Parathyroid adenoma (tissue), 2 donors: Measurements from ENCODE around the gene USP3.
"Not testable (repeated sequence)": the region's sequence is repeated elsewhere in the genome, so short reads cannot be mapped to it uniquely, and the experiment has no call there.

Source experiments
- H2AFZ ChIP-seq: fragments of 300-600 bp; sonication (generic); one replicate; pipeline ENCODE4 v1.7.0; 2017; ENCODE audit warnings: antibody characterized with exemption, mild to moderate bottlenecking
- H3K27ac ChIP-seq: fragments of 300-600 bp; sonication (generic); one replicate; pipeline ENCODE4 v1.7.0; 2017
- H3K27me3 ChIP-seq: fragments of 300-600 bp; sonication (generic); one replicate; pipeline ENCODE4 v1.7.0; 2017; ENCODE audit warnings: low read length; ENCODE audit not compliant: control insufficient read depth, insufficient read depth
- H3K36me3 ChIP-seq: fragments of 300-600 bp; sonication (generic); one replicate; pipeline ENCODE4 v1.7.0; 2017; ENCODE audit warnings: low read length; ENCODE audit not compliant: control insufficient read depth, insufficient read depth
- H3K4me1 ChIP-seq: fragments of 300-600 bp; sonication (generic); one replicate; pipeline ENCODE4 v1.7.0; 2017; ENCODE audit warnings: control low read depth
- H3K4me2 ChIP-seq: fragments of 300-600 bp; sonication (generic); one replicate; pipeline ENCODE4 v1.7.0; 2017; ENCODE audit warnings: low read length
- H3K4me3 ChIP-seq: fragments of 300-600 bp; sonication (generic); one replicate; pipeline ENCODE4 v1.7.0; 2017; ENCODE audit warnings: low read depth, low read length
- H3K79me2 ChIP-seq: fragments of 300-600 bp; sonication (generic); one replicate; pipeline ENCODE4 v1.7.0; 2017; ENCODE audit warnings: control low read depth
- H3K9ac ChIP-seq: fragments of 300-600 bp; sonication (generic); one replicate; pipeline ENCODE4 v1.7.0; 2017; ENCODE audit warnings: mild to moderate bottlenecking
- H3K9me3 ChIP-seq: fragments of 300-600 bp; sonication (generic); one replicate; pipeline ENCODE4 v1.7.0; 2017; ENCODE audit warnings: low read length; ENCODE audit not compliant: control insufficient read depth
- TF ChIP-seq, protein P1 (sequence below): fragments of 300-600 bp; sonication (generic); IDR thresholded peaks from one replicate; pipeline ENCODE4 v1.7.0; 2017; ENCODE audit warnings: antibody characterized with exemption, mild to moderate bottlenecking
- donor health status: primary hyperparathyroidism.

Gene USP3

GRCh38 chr15:63517628-63518027 is 13.2 kb downstream of the USP3 start:
- Histone ChIP-seq H3K4me1 (peaks cover 6% of the 10 kb centered on the region), H3K4me3 (no peak overlapping the region), H3K9ac (no peak overlapping the region), H3K36me3 (no peaks in the 10 kb centered on the region), H3K79me2 (peaks cover 20% of the 10 kb centered on the region), H2AFZ (no peak overlapping the region), H3K4me2 (no peak overlapping the region), H3K9me3 (no peaks in the 10 kb centered on the region), H3K27me3 (no peaks in the 10 kb centered on the region), H3K27ac (no peak overlapping the region)
- TF ChIP-seq, protein P1, sequence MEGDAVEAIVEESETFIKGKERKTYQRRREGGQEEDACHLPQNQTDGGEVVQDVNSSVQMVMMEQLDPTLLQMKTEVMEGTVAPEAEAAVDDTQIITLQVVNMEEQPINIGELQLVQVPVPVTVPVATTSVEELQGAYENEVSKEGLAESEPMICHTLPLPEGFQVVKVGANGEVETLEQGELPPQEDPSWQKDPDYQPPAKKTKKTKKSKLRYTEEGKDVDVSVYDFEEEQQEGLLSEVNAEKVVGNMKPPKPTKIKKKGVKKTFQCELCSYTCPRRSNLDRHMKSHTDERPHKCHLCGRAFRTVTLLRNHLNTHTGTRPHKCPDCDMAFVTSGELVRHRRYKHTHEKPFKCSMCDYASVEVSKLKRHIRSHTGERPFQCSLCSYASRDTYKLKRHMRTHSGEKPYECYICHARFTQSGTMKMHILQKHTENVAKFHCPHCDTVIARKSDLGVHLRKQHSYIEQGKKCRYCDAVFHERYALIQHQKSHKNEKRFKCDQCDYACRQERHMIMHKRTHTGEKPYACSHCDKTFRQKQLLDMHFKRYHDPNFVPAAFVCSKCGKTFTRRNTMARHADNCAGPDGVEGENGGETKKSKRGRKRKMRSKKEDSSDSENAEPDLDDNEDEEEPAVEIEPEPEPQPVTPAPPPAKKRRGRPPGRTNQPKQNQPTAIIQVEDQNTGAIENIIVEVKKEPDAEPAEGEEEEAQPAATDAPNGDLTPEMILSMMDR: no peak

- H3K9ac ChIP-seq: no peak overlapping the region
- no peaks in the 10 kb centered on the region for H3K27me3 ChIP-seq
- peaks cover 21% of the 10 kb centered on the region for H3K79me2 ChIP-seq
- TF ChIP-seq, protein P1: no peak
- H3K4me3 ChIP-seq: no peak overlapping the region
- no peak overlapping the region for H3K27ac ChIP-seq
- no peak overlapping the region for H2AFZ ChIP-seq
- no peak overlapping the region for H3K4me2 ChIP-seq
- peaks cover 14% of the 10 kb centered on the region for H3K4me1 ChIP-seq
- no peaks in the 10 kb centered on the region for H3K9me3 ChIP-seq
- H3K36me3 ChIP-seq: no peaks in the 10 kb centered on the region
These were observed 14.6 kb downstream of the USP3 start for GRCh38 chr15:63519041-63519440.

- peaks cover 14% of the 10 kb centered on the region for H3K4me1 ChIP-seq
- no peaks in the 10 kb centered on the region for H3K36me3 ChIP-seq
- no peaks in the 10 kb centered on the region for H3K9me3 ChIP-seq
- TF ChIP-seq, protein P1: no peak
- H3K4me3 ChIP-seq: no peak overlapping the region
- peaks cover 26% of the 10 kb centered on the region for H3K79me2 ChIP-seq
- no peaks in the 10 kb centered on the region for H3K27me3 ChIP-seq
- H2AFZ ChIP-seq: no peak overlapping the region
- H3K27ac ChIP-seq: no peak overlapping the region
- no peak overlapping the region for H3K4me2 ChIP-seq
- H3K9ac ChIP-seq: no peak overlapping the region
These were observed 15.3 kb downstream of the USP3 start for GRCh38 chr15:63519548-63520178.

- H3K36me3 ChIP-seq, H3K4me3 ChIP-seq, H3K27me3 ChIP-seq, H2AFZ ChIP-seq, H3K27ac ChIP-seq, H3K9me3 ChIP-seq, H3K9ac ChIP-seq, H3K4me2 ChIP-seq: not testable (repeated sequence)
- H3K79me2 ChIP-seq: peaks cover 28% of the 10 kb centered on the region
- peaks cover 14% of the 10 kb centered on the region for H3K4me1 ChIP-seq
These were observed 16.1 kb downstream of the USP3 start for GRCh38 chr15:63520462-63520861.

- TF ChIP-seq, protein P1: no peak
- peaks cover 12% of the 10 kb centered on the region for H3K4me1 ChIP-seq
- H3K36me3 ChIP-seq: no peaks in the 10 kb centered on the region
These were observed 17.8 kb downstream of the USP3 start for GRCh38 chr15:63522225-63522578.

More at GRCh38 chr15:63522225-63522578, 17.8 kb downstream of the USP3 start:
- H2AFZ ChIP-seq: no peak overlapping the region
- H3K27me3 ChIP-seq: no peaks in the 10 kb centered on the region
- H3K4me2 ChIP-seq: peak overlapping the region; percentile 10
- no peak overlapping the region for H3K9ac ChIP-seq
- no peak overlapping the region for H3K4me3 ChIP-seq
- H3K9me3 ChIP-seq: no peaks in the 10 kb centered on the region
- peaks cover 34% of the 10 kb centered on the region for H3K79me2 ChIP-seq
- H3K27ac ChIP-seq: no peak overlapping the region
